K562 (cell line): Measurements from ENCODE around the gene CEP57. TPM values are rescaled to one million over a fixed set of nuclear protein-coding genes. Genes with fewer than 3 reads are reported as not detected.

Experiments used
- CCAR2 ChIP-seq: fragments of 200-400 bp; formaldehyde crosslinking; IDR thresholded peaks from 2 replicates; pipeline ENCODE4 v1.6.1; 2017; ENCODE audit warnings: mild to moderate bottlenecking, low read depth, low read length
- CEBPG ChIP-seq, 3 experiments: fragments of 200-800 bp in 1 of 3; sonication (Bioruptor generic) in 1 of 3; sonication (generic) in 1 of 3; formaldehyde crosslinking in 1 of 3; IDR thresholded peaks in 2 of 3; conservative IDR thresholded peaks in 1 of 3; 2 replicates each; pipeline versions ENCODE4 v1.6.1 to v1.8.0; 2016 to 2022; ENCODE audit warnings: missing compliant biosample characterization in 2 of 3, missing genetic modification characterization in 2 of 3, mild to moderate bottlenecking in 1 of 3, missing genetic modification reagents in 1 of 3
- CHD1 ChIP-seq: fragments of 200-600 bp; sonication (generic); IDR thresholded peaks from one replicate; pipeline ENCODE4 v1.6.1; 2012; ENCODE audit warnings: mild to moderate bottlenecking, moderate library complexity, low read length, inconsistent platforms
- IRF2 ChIP-seq: sonication (generic); formaldehyde crosslinking; IDR thresholded peaks from 2 replicates; pipeline ENCODE4 v1.8.1; 2022; ENCODE audit warnings: mild to moderate bottlenecking, missing genetic modification reagents
- MTA2 ChIP-seq: fragments of 450-650 bp; IDR thresholded peaks from 2 replicates; pipeline ENCODE4 v1.6.1; 2016; ENCODE audit warnings: low read depth
- MTF1 ChIP-seq: fragments of 250-450 bp; sonication (Bioruptor Pico); IDR thresholded peaks from 2 replicates; pipeline ENCODE4 v1.9.0; 2021; ENCODE audit warnings: moderate library complexity, mild to moderate bottlenecking, inconsistent platforms, borderline replicate concordance
- NFE2L1 ChIP-seq: fragments of 450-650 bp; IDR thresholded peaks from 2 replicates; pipeline ENCODE4 v1.6.1; 2016; ENCODE audit warnings: missing genetic modification characterization, low read depth, mild to moderate bottlenecking, missing compliant biosample characterization, moderate library complexity, borderline replicate concordance
- NONO ChIP-seq, 2 experiments: fragments of 200-400 bp in 1 of 2; fragments of 450-650 bp in 1 of 2; formaldehyde crosslinking in 1 of 2; IDR thresholded peaks; 2 replicates each; pipeline ENCODE4 v1.6.1; 2017; ENCODE audit warnings: low read depth in 2 of 2, mild to moderate bottlenecking in 2 of 2, moderate library complexity in 2 of 2, low read length in 1 of 2
- POLR2AphosphoS5 ChIP-seq: IDR thresholded peaks from 2 replicates; pipeline ENCODE4 v1.6.1; 2011; ENCODE audit warnings: mild to moderate bottlenecking, low read depth, low read length, moderate library complexity; ENCODE audit not compliant: control insufficient read depth, insufficient read depth
- PYGO2 ChIP-seq: fragments of 450-650 bp; IDR thresholded peaks from 2 replicates; pipeline ENCODE4 v1.6.1; 2016; ENCODE audit warnings: mild to moderate bottlenecking, missing genetic modification characterization, moderate library complexity, missing compliant biosample characterization
- RUNX1 ChIP-seq: sonication (generic); IDR thresholded peaks from 2 replicates; pipeline ENCODE4 v1.6.1; 2016; ENCODE audit warnings: antibody characterized with exemption, low read depth
- SMARCC2 ChIP-seq: fragments of 450-650 bp; IDR thresholded peaks from 2 replicates; pipeline ENCODE4 v1.6.1; 2017; ENCODE audit warnings: antibody characterized with exemption, moderate library complexity, mild to moderate bottlenecking, low read depth
- STAT5A ChIP-seq: IDR thresholded peaks from 2 replicates; pipeline ENCODE4 v1.6.1; 2012; ENCODE audit warnings: low read length, inconsistent platforms, borderline replicate concordance
- TGIF2 ChIP-seq: sonication (generic); formaldehyde crosslinking; IDR thresholded peaks from 2 replicates; pipeline ENCODE4 v1.8.1; 2022; ENCODE audit warnings: mild to moderate bottlenecking, missing genetic modification reagents, moderate library complexity
- ZNF3 ChIP-seq: fragments of 250-450 bp; sonication (Bioruptor Pico); IDR thresholded peaks from 2 replicates; pipeline ENCODE4 v1.5.0; 2021; ENCODE audit warnings: mild to moderate bottlenecking, moderate library complexity
- ZNF347 ChIP-seq: fragments of 450-650 bp; formaldehyde crosslinking; IDR thresholded peaks from 2 replicates; pipeline ENCODE4 v1.4.0; 2020; ENCODE audit warnings: low read depth, mild to moderate bottlenecking, moderate library complexity
- polyA plus RNA-seq, 8 experiments: library from polyadenylated mRNA; depleted of rRNA in 4 of 8; stranded (reverse) in 5 of 8; unstranded in 3 of 8; fragments of >200 nt; fragmentation: Nextera tagmentation in 2 of 8; fragmentation: Illumina TruSeq in 1 of 8; extraction: Ambion mirVana in 2 of 8; extraction: Trizol in 1 of 8; gene quantifications; 2 replicates each; pipeline versions ENCODE4 v1.2.1 to v1.2.3, GENCODE V29; 2011 to 2014; ENCODE audit warnings: inconsistent platforms in 1 of 8, missing spikeins in 1 of 8
- total RNA-seq, 7 experiments: library from RNA; depleted of rRNA in 6 of 7; stranded (reverse); fragments of >200 nt in 6 of 7; fragmentation: Illumina TruSeq in 2 of 7; extraction: Trizol in 2 of 7; gene quantifications; 2 replicates each; pipeline versions ENCODE4 v1.2.1 to v1.2.3, GENCODE V29; 2011 to 2021; ENCODE audit warnings: low replicate concordance in 1 of 7
- TF ChIP-seq, protein P1 (sequence below): fragments of 250-450 bp; sonication (Bioruptor Pico); IDR thresholded peaks from 2 replicates; pipeline ENCODE4 v1.8.0; 2022; ENCODE audit warnings: moderate library complexity, mild to moderate bottlenecking, inconsistent platforms
- TF ChIP-seq, protein P2 (sequence below): fragments of 250-450 bp; sonication (Bioruptor Pico); IDR thresholded peaks from 2 replicates; pipeline ENCODE4 v1.5.0; 2020; ENCODE audit warnings: mild to moderate bottlenecking, borderline replicate concordance
- TF ChIP-seq, protein P3 (sequence below): fragments of 250-450 bp; sonication (Bioruptor Pico); IDR thresholded peaks from 2 replicates; pipeline ENCODE4 v1.8.0; 2022; ENCODE audit warnings: moderate library complexity, mild to moderate bottlenecking, inconsistent platforms

CEP57 gene
- total and polyA plus RNA-seq, 9 of the 15 experiments (the other 6 are each of a cell fraction or from before 2014, with no cell fraction given): 25.1 to 88.1 (median 65.2) TPM

DNA sequence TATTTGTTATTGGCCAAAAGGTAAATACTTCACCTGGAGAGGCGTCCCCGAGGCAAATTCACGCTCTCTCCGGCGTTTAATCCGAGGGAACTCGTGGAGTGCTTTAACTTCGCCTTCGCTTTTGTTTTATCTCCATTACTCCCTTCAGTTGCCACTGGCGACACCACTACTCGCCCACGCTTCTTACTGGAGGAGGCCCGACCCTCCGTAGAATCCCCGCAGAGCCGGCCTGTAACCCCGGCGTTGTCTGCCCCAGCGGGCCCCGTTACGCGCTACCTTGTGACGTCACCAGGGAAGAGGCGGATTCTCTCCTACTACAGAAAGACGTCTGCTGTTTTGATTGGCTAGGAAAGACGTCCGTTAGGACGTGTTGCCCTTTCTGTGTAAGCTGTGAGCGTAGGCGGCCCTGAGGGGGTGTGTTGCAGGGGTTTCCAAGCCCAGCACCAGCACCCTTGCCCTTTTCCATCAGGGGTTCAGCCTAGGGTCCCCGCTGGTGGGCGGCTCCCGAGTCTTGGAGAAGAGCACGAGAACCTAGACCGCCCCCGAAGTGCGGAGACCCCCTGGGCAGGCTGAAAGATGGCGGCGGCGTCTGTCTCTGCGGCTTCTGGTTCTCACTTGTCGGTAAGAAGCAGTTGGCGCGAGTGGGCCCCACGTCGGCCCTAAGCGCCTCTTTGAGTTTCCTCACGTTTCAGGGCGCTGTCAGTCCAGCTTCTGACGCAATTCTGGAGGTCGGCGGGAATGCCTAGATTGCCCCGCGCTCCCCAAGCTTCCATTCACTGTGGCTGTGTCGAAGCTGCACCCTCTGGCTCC, at the start of gene CEP57 (continued):
- TF ChIP-seq, protein P1, sequence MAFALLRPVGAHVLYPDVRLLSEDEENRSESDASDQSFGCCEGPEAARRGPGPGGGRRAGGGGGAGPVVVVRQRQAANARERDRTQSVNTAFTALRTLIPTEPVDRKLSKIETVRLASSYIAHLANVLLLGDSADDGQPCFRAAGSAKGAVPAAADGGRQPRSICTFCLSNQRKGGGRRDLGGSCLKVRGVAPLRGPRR: no peak
- TF ChIP-seq PYGO2 (tag) (no peak), MTA2 (no peak), CEBPG (CRISPR knock-in tag; IDR thresholded peaks at IDR 0.05) (peak; percentile 35; the same call in 1 of the 2 replicates), CEBPG (tag; conservative IDR thresholded peaks at IDR 0.05 in 1 of 2, IDR thresholded peaks at IDR 0.05 in 1 of 2) (peak; percentile 62 to 74; a peak in 3 of 4 replicates), STAT5A (no peak), ZNF347 (CRISPR knock-in tag) (no peak), TGIF2 (no peak), IRF2 (CRISPR knock-in tag) (no peak), CHD1 (peak; percentile 88), POLR2AphosphoS5 (peak; percentile 82), SMARCC2 (peak; percentile 11; the same call in 1 of the 2 replicates), RUNX1 (no peak), NFE2L1 (tag) (no peak), MTF1 (no peak), NONO (IDR thresholded peaks at IDR 0.05; ENCODE audit: low read depth in 2 of 2, low read length in 1 of 2) (no peak), ZNF3 (CRISPR knock-in tag) (no peak), CCAR2 (no peak)
- TF ChIP-seq, protein P2, sequence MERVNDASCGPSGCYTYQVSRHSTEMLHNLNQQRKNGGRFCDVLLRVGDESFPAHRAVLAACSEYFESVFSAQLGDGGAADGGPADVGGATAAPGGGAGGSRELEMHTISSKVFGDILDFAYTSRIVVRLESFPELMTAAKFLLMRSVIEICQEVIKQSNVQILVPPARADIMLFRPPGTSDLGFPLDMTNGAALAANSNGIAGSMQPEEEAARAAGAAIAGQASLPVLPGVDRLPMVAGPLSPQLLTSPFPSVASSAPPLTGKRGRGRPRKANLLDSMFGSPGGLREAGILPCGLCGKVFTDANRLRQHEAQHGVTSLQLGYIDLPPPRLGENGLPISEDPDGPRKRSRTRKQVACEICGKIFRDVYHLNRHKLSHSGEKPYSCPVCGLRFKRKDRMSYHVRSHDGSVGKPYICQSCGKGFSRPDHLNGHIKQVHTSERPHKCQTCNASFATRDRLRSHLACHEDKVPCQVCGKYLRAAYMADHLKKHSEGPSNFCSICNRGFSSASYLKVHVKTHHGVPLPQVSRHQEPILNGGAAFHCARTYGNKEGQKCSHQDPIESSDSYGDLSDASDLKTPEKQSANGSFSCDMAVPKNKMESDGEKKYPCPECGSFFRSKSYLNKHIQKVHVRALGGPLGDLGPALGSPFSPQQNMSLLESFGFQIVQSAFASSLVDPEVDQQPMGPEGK (CRISPR knock-in tag): no peak
- TF ChIP-seq, protein P3, sequence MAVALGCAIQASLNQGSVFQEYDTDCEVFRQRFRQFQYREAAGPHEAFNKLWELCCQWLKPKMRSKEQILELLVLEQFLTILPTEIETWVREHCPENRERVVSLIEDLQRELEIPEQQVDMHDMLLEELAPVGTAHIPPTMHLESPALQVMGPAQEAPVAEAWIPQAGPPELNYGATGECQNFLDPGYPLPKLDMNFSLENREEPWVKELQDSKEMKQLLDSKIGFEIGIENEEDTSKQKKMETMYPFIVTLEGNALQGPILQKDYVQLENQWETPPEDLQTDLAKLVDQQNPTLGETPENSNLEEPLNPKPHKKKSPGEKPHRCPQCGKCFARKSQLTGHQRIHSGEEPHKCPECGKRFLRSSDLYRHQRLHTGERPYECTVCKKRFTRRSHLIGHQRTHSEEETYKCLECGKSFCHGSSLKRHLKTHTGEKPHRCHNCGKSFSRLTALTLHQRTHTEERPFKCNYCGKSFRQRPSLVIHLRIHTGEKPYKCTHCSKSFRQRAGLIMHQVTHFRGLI (CRISPR knock-in tag): no peak
